ENCODE data around the gene RAD18.

DNA sequence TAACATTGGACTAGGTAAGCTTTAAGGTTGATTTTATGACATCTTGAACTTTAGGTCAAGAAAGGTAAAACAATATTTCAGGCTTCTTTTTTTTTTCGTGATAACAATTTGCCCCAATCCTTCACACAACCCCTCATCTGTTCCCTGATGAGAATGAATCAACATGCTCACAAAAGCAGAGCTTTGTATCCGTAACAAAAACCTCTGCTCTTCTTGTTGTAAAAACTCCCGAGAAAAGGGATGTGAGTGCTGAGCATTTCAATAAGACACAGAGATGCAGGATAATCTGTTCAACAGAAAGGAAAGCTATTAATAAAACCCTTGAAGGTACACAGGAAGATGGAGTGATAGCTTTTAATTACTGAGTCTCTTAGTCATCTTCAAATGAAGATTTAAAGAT is 94.3 kb downstream of the RAD18 start:
- TF ChIP-seq, protein P1, sequence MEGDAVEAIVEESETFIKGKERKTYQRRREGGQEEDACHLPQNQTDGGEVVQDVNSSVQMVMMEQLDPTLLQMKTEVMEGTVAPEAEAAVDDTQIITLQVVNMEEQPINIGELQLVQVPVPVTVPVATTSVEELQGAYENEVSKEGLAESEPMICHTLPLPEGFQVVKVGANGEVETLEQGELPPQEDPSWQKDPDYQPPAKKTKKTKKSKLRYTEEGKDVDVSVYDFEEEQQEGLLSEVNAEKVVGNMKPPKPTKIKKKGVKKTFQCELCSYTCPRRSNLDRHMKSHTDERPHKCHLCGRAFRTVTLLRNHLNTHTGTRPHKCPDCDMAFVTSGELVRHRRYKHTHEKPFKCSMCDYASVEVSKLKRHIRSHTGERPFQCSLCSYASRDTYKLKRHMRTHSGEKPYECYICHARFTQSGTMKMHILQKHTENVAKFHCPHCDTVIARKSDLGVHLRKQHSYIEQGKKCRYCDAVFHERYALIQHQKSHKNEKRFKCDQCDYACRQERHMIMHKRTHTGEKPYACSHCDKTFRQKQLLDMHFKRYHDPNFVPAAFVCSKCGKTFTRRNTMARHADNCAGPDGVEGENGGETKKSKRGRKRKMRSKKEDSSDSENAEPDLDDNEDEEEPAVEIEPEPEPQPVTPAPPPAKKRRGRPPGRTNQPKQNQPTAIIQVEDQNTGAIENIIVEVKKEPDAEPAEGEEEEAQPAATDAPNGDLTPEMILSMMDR (IDR thresholded peaks at IDR 0.05; ENCODE audit: low read length), result no peak
- no peak for TF ChIP-seq EZH2 (IDR thresholded peaks at IDR 0.05; ENCODE audit: borderline replicate concordance, low read length)

Measured in OCI-LY1 (cell line).